ENCODE measurements around the gene TCF4.

GRCh38 chr18:55265984-55266383 lies 322.0 kb downstream of the TCF4 start:
- TF ChIP-seq CTCF (IDR thresholded peaks at IDR 0.05) (no peak), POLR2A (IDR thresholded peaks at IDR 0.05) (no peak)
